NCI-H446 (cell line): Measurements from ENCODE around the gene CTPS2.
"Not testable (repeated sequence)": the region's sequence is repeated elsewhere in the genome, so short reads cannot be mapped to it uniquely, and the experiment has no call there.

Source experiments
- DNase-seq, 2 experiments: peaks; one replicate each; lab custom pipeline; 2025; lab: John Stamatoyannopoulos, UW

CTPS2 gene

DNA sequence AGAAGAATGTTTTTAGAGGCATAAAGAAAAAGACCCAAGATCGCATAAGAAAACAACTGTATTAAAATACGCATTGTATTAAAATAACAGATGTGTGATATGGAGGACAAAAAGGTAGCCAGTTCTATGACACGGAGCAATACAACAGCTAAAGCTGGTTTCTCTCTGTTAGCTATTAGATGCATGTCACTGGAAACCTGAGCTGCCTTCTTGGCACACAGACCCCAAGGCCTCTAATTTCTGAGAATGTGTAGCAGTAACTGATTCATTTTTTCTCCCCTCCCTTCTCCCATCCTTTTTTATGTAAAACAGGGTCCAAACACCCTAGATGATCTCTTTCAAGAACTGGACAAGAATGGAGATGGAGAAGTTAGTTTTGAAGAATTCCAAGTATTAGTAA is 58.4 kb downstream of the CTPS2 start:
- no peak for DNase-seq

DNA sequence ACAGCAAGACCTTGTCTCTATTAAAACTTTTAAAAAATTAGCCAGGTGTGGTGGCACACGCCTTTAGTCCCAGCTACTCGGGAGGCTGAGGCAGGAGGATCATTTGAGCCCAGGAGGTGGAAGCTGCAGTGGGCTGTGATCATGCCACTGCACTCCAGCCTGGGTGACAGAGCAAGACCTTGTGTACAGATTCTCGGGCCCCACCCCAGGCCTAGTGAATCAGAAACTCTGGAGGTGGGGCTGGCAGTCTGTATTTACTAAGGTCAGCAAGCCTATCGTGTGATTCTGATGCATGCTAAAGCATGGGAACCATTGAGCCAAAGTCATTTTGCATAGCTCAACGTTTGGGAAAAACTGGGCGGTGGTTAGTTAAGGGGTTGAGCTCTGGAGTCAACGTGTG is 59.0 kb downstream of the CTPS2 start:
- DNase-seq = no peak

DNA sequence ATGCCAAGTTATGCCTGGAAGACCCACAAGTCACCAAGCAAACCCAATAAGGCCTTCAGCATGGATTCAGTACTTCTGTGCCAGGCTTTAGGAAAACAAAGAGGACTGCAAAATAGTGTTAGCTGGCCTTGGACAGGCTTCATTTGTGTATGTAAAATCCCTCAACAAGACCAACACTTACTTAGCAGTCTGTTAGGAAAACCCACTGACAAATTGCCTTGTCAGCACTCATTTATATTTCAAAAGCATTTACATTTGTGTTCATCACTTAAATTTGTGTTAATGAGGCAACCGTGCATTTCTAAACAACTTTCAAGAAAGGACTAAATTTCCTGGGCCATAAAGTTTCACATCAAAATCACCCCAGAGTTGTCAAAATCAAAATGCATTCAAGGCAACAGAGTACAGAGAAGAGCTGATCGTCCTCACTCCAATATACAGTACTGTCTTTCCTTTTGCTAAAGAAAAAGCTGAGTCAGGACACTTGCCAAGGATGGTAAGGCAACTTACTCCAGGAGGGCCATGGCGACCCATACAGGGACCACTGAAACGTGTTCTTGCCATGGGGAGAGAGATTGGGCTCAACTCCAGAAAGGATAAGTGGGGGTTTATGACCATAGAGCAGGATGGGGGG is 61.0 kb downstream of the CTPS2 start:
- no peak for DNase-seq

DNA sequence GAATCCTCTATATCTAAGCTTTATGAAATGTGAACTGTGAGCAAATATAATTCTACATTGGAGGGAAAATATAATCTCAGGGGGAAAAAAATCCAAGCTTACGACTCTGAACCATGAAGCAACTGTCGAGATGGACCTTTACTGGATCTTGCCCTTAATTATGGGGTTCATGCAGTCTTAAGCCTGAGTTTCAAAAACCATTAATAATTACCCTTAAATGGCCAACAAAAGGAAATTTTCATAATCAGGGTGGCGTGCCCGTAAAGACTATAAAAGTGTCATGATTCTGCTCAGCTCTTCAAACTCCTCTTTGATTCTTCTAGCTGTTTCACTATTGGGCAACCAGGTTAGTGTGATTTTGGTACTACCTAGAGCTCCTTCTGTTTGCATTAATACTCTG is 62.6 kb downstream of the CTPS2 start, which contains the start of gene S100G:
Gene S100G, plus strand, starts transcription at position 301 of the 400 bp plus-strand sequence. CDS start 849 bp downstream, outside the sequence.
- DNase-seq = no peak

DNA sequence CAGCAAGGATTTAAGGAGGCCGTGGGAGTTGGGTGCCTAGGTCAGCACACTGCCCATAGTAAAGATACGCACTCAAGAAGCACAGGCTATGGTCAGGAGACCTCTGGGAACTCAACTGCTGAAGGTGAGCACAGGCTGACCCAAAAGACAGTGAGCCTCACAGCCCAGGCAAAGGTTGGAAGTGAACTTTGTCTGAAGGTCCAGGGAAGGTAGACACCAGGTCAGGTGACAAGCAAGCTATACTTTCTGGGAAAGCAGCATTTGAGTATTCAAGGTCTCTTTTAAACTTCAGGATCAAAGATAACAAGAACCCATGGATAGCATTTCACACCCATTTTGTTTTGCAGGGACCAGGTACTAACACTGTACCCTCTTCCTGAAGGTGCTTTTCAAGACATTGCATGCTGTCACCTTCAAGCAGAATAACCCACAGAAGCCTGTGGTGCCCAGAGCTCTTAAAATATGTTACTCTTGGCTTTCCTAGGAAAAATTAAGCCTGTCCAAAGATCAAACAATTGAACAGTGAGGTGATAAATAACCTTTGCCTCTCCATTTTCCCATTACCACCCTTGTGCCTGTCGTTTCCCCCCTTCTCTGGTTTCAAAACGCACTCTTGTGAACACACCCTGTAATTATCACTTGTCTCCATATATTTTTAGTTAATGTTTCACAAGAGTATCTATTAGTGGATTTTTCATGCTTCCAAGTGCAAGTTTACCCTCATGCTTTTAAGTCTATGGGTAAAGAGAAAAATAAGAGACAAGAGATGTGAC is 65.9 kb downstream of the CTPS2 start:
- DNase-seq = no peak

DNA sequence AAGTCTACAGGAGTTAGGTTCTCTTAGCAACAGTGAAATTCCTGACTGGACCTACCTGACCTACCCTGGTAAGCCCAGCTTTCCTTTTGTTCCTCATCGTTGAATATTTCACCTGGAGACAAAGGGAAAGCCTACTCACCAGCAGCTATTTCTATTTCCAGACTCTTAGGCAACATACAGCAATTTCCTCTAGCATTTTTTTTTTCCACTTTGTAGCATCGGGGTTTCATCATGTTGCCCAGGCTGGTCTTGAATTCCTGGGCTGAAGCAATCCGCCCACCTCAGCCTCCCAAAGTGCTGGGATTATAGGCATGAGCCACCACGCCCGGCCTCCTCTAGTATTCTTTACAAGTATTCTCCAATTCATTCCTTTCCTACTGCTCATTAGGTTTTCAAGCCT is 69.3 kb downstream of the CTPS2 start:
- no peak for DNase-seq

DNA sequence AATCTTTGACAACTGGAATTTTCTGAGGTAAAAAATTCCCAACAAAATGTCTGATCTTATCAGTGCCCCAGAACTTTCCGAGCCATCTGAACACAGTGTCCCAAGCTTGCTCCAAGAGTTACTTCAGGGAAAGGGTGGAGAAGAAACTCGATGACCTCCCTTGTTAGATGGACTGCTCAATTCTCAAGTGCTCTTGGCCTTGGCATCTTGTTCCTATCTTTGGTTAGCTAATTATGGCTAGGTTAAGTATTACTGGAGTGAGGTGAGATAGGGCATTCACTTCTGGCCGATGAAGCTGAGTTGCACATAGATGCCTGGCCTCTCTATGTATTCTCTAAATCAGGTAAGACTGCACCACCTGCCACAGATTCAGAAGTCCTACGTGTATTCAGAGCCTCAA is 71.6 kb downstream of the CTPS2 start:
- no peak for DNase-seq

DNA sequence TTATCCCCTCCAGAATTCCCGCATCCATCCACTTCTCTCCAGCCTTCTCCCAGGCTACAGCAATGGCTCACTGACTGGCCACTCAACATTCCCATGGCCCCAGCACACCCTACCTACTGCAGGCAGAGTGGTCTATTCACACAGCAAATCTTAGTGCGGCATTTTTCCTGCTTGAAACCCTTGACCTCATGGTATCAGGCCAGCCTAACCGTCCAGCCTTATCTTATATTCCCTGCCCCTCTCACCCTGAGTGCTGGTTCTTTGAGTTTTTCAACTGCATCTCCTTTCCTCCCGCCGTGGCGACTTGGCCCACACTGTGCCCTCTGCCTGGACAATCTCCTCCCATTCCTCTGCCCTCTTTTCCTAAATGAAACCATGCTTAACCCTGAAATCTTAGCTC is 72.5 kb downstream of the CTPS2 start:
- DNase-seq = no peak

DNA sequence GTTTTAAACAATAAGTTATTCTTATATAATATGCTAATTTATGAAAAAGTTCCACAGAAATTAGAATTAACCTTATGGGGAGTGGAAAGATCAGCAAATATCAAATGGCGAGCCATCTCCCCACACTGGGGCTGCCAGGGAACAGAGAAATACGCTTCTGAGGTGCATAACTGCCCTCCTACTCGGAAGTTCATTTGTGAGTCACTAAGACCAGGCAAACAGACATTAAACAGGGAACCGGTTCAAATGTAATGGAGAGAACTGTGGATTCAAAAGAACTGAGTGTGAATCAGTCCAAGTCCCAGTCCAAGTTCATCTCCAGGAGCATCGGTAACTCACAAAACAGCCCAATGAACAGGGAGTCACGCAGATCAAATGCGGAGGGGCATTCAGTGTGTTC is 73.9 kb downstream of the CTPS2 start:
- DNase-seq = no peak

DNA sequence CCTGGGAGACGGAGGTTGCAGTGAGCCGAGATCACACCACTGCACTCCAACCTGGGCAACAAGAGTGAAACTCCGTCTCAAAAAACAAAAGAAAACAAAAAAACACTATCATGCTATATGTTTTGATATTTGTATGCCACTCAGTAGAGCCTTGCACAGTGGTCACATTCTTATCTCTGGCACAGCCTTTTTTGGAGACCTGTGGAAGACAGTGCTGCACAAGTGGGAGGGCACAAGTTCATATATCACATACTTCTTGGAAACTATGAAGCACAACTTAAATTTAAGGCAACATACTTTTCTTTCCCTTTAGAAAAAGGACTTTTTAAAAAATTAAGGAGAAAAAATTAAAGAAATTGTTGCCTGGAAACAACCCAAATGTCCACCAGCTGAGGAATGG is 76.9 kb downstream of the CTPS2 start:
- DNase-seq = no peak

DNA sequence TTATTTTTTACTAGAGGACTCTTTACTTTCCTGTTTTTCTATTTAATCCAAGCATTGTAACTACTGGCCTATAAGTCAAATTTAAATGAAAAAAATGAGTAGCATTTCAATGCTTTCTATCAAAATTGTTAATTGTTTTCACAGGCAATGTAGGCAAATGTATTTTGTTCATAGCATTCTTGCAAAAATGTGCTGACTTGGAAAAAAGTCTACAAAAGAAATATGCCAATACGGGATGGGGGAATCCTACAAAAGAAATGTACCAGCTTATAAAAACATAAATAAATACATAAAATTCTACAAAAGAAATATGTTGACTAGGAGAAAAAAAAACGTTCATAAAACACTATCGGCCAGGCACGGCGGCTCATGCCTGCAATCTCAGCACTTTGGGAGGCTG is 77.4 kb downstream of the CTPS2 start:
- no peak for DNase-seq

DNA sequence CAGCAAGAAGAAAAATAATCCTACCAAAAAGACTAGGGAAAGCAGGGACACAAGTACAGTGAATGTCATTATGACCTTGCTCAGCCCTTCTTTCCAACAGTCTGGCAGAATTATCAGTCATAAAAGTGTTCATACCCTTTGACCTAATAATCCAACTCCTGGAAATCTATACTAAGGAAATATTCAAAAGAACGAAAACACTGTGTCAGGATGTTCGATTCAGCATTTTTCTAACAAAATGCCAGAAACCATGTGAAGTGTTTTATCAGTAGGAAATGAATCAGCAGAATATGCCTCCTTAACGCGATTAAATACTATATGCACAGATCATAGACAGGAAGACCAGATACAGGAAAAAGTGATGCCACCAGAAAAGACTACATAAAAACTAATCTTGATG is 78.7 kb downstream of the CTPS2 start:
- DNase-seq = no peak

DNA sequence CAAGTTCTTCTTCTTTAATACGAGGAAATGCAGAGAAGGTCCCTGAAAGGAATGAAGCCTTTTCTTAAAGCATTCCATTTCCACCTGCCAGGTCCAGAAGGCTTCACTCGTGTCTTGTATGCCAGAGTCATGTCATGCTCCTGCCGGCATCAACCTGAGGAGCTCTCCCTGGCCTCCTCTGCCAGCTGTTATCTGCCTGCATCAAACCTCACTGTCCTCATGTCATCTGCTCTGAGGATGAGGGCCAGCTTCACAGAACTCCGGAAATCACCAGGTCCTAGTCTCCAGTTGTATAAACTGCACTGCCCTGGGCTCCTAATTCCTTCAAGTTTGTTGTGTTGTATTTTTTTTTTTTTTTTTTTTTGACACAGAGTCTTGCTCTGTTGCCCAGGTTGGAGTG is 82.6 kb downstream of the CTPS2 start:
- no peak for DNase-seq

DNA sequence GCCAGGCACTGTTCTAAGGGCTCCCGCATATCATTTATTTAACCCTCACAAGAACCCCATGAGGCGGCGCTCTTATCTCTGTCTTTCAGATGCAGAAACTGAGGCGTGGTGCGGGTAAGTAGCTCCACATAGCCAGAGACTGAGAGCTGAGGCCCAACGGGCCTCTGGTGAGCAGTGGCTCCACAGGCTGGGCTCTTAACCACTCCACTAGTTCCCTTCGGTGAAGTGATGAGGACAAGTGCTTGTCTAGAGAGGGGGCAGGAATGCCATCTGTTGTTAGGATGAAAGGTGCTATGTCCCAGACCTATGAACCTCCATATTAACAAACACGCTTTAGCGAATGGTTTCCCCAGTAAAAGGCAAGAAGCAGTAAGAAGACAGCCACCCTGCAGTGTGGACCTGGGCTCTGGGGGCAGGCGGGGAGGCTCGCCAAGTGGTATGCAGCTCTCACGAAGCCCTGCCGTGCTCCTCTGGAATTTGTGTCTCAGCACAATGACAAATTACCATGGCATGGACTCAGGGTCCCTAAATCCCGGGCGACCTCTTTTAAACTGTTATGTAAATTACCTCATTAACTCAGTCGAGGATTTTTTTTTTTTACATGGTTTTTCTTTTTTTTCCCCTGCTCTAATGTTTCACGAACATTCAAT is 83.4 kb downstream of the CTPS2 start:
- DNase-seq = no peak

DNA sequence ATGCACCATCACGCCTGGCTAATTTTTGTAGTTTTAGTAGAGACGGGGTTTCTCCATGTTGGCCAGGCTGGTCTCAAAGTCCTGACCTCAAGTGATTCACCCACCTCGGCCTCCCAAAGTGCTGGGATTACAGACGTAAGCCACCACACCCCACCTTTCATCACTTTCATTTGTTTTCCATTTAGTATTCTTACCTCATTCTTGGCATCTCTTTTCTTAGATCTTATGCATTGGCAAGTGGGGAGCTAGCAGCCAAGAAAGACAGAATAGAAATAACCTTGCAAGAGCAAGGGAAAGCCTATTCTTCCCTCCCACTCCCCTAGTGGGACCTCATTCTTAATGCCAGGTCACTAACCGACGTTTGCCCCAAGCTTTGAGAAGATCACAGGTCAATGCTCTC is 84.0 kb downstream of the CTPS2 start:
- DNase-seq = not testable (repeated sequence)

DNA sequence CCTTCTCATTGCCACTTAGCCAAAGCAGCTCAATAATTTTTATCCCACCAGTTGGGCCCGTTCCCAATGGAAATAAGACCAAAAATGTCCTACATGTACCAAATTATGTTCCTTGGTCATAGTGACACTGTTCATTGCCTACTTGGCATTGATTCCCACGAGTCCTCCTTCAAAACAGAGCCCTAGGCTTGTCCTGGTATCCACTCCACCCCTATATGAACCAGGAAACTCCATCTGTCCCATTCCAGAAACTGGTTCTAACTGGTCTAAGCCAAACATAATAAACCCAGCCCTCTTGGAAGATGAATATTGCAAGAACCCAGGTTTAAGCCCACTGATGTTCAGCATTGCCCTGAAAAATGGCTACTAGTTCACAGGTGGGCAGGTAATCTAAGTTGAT is 93.4 kb downstream of the CTPS2 start:
- no peak for DNase-seq

DNA sequence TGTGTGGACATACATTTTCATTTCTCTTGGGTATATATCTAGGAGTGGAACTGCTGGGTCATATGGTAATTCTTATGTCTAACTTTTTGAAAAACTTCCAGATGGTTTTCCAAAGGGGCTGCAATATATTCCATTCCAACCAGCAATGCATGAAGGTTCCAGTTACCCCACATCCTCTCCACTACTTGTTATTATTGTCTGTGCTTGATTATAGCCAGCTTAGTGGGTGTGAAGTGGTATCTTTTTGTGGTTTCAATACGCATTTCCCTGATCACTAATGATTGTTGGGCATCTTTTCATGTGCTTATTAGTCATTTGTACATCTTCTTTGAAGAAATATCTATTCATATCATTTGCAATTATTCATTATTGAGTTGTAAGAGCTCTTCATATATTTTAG is 94.0 kb downstream of the CTPS2 start:
- no peak for DNase-seq

DNA sequence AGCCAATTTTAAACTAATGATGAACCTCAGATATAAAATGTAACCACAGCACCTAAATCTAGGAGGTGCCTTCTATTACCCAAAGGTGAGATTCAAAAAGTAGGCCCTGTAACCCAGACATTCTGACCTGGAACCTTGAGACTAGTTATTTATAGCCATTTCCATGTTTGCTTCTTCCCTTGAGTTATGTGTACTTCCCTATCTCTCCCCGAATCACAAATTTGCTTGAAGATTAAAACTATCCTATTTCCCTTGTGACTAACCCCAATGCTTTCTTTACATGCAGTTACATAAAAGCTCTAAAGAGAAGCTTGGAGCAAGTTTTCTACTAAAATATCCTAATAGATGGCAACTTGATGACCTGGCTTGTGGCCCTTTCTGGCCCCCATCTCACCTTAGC is 95.1 kb downstream of the CTPS2 start:
- no peak for DNase-seq

DNA sequence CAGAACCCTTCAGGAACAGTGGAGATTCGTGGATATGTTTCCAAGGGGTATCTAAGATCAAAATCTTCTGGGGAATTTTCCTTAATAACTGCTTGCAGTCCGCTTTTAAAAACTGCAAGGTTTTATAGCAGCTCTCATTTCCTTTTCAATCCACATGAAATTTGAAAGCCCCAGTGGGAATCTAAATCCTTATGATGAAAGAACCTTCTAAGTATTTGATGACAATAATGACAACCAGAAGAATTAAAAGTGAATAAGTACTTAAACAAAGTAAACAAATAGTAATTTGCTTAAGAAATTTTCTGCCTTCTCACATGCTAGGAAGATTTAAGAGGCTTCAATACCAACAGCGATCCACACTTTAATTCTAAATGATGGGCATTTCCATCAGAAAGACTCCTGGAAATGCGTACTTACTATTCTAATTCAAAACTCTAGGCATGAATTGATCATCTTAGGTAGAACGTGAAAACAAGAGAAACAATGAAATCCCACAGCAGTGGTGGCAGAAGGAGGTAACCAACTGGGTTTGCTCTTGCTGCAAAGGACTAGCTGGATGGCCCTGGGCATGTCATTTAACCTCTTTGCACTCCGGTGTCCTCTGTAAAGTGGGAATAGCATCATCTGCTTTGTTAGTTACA is 100.1 kb downstream of the CTPS2 start:
- no peak for DNase-seq

DNA sequence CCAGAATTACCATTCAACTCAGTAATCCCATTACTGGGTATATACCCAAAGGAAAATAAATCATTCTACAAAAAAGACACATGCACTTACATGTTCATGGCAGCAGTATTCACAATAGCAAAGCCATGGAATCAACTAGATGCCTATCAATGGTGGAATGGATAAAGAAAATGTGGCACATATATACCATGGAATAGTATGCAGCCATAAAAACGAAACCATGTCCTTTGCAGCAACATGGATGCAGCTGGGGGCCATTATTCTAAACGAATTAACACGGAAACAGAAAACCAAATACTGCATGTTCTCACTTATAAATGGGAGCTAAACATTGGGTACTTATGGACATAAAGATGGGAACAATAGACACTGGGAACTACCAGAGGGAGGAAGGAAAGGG is 101.8 kb downstream of the CTPS2 start:
- DNase-seq = not testable (repeated sequence)

DNA sequence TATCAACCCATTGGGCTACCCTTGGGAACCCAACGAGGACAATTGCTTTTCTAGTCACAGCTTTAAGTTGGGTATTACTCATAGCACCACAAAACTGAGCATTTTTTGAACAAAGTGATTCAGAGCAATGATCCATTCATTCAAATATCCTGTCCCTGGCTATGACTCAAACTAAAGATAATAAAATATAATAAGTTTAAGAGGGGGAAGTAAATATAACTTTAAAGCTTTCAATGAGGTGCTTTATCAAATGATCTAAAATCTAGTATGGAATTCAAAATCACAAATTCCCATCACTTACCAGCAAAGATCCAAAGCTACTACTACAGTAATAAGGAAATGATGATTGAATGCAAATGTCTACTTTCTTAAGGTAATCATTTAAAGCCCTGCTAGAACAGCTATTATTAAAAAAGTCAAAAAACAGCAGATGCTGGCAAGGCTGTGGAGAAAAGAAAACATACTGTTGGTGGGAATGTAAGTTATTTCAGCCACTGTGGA is 102.3 kb downstream of the CTPS2 start:
- no peak for DNase-seq

DNA sequence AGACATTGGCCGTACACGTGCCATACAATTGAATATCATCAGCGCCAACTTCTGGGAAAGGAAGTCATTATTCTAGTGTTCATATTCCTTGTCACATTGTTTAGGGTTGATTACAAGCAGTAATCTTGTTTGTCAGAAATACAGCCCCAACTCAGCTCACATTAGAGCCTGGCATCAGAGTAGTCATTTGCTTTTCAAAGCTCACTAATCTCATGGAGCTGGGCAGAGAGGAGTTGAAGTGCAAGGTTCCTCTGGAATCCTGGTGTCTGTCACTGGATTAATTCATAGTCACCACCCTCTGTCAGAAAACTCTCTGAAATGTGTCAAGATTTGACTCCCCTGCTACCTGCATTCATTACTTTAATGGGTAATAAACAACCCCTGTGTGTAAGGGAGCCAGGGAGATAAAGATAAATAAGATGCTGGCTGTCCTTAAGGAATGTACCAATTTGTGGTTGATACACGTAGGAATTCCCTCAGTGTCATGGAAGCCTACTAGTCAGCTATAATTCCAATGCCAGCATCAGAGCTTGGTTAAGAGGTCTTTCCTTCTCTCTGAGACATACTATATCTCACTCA is 106.2 kb downstream of the CTPS2 start:
- no peak for DNase-seq
